Renal cortical epithelial cell (primary cell): Measurements from ENCODE around the gene POLR2A. TPM values are rescaled to one million over a fixed set of nuclear protein-coding genes. Genes with fewer than 3 reads are reported as not detected.
A peak's percentile ranks its signal among the peaks of the same experiment; 100 is the strongest.

Source experiments
- DNase-seq: peaks from one replicate; pipeline ENCODE4 v3.0.0-alpha.2; 2011; ENCODE audit warnings: low read depth
- total RNA-seq: library from RNA; depleted of rRNA; stranded (reverse); fragments of >200 nt; gene quantifications from 2 replicates; pipeline ENCODE4 v1.2.3, GENCODE V29; 2014

The POLR2A gene
- total RNA-seq, 1 donor from 2014 or later, result 169 TPM

DNA sequence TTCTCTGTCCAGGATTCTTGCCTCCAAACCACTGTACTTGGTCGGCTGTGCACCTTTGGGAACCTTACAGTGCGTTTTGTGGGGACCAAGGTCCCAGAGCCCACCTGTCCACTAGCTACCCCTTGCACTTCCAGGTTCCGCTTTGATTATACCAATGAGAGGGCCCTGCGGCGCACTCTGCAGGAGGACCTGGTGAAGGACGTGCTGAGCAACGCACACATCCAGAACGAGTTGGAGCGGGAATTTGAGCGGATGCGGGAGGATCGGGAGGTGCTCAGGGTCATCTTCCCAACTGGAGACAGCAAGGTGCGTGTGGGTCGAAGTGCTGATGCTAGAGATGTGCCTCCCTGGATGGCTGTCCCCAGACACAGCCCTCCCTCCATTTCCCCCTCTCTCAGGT, 18.8 kb downstream of the POLR2A start:
- DNase-seq, result no peak

DNA sequence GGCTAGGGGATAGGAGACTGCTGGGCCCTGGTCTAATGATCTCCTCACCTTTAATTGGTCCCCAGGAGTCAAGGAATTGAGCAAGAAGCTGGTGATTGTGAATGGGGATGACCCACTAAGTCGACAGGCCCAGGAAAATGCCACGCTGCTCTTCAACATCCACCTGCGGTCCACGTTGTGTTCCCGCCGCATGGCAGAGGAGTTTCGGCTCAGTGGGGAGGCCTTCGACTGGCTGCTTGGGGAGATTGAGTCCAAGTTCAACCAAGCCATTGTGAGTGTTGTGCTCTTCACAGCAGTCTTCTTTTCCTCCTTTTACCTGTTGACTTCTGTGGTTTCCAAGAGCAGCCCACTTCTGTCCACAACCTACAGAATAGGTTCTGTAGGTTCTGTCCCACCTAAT, 19.4 kb downstream of the POLR2A start:
- no peak for DNase-seq

DNA sequence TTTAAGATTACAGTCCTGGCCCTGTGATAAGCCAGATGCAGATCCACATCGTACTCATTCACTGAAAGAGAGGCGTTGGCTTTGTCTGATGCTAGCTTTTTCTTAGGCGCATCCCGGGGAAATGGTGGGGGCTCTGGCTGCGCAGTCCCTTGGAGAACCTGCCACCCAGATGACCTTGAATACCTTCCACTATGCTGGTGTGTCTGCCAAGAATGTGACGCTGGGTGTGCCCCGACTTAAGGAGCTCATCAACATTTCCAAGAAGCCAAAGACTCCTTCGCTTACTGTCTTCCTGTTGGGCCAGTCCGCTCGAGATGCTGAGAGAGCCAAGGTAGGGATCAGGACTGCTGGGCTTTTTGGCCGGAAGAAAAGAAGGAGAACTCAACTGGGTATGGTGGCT, 24.0 kb downstream of the POLR2A start:
- DNase-seq, result no peak

DNA sequence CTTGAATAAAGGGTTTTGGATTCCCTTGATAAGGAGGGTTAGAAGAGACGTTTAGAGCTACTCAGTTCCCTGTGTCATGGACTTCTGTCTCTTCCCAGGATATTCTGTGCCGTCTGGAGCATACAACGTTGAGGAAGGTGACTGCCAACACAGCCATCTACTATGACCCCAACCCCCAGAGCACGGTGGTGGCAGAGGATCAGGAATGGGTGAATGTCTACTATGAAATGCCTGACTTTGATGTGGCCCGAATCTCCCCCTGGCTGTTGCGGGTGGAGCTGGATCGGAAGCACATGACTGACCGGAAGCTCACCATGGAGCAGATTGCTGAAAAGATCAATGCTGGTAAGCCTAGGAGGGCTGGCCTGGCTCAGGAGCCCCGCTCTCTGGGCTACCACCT, 24.7 kb downstream of the POLR2A start:
- DNase-seq, result no peak

DNA sequence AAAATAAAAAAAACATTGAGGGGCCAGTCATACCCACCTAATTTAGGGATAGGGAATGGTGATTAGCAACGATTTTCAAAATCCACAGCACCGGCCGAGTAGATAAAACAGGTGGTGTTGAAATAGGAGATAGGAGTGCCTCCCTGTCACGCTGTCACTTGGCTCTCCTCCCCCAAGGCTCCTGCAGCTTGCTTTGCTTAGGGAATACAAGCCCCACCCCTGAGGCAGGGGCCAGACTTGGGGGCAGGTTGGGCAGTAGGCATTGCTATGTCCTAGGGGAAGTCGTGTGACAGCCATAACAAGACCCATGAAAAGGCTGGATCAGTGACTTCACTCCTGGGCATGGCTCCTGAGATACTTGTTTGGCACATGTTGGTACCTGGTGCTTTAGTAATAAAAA, 25.8 kb downstream of the POLR2A start:
- no peak for DNase-seq

DNA sequence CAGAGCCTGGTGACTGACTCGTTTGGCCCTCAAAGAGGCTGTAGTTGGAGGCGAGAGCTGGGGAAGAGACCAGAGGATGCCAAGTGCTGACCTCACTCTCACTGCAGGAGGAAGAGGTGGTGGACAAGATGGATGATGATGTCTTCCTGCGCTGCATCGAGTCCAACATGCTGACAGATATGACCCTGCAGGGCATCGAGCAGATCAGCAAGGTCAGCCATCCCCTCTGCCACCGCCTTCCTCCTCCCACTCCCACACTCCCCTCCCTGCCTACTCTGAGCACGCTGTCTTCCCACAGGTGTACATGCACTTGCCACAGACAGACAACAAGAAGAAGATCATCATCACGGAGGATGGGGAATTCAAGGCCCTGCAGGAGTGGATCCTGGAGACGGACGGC, 26.9 kb downstream of the POLR2A start:
- no peak for DNase-seq

DNA sequence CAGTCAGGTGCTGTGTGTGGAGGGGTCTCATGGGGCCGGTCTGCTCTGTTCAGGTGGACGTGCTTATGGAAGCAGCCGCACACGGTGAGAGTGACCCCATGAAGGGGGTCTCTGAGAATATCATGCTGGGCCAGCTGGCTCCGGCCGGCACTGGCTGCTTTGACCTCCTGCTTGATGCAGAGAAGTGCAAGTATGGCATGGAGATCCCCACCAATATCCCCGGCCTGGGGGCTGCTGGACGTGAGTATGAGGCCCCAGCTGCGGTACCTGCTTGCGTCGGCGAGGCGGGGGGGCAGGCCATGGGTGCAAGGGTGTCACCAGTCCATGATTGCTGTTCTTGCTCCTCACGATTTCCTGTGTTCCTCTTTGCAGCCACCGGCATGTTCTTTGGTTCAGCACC, 27.9 kb downstream of the POLR2A start:
- no peak for DNase-seq

DNA sequence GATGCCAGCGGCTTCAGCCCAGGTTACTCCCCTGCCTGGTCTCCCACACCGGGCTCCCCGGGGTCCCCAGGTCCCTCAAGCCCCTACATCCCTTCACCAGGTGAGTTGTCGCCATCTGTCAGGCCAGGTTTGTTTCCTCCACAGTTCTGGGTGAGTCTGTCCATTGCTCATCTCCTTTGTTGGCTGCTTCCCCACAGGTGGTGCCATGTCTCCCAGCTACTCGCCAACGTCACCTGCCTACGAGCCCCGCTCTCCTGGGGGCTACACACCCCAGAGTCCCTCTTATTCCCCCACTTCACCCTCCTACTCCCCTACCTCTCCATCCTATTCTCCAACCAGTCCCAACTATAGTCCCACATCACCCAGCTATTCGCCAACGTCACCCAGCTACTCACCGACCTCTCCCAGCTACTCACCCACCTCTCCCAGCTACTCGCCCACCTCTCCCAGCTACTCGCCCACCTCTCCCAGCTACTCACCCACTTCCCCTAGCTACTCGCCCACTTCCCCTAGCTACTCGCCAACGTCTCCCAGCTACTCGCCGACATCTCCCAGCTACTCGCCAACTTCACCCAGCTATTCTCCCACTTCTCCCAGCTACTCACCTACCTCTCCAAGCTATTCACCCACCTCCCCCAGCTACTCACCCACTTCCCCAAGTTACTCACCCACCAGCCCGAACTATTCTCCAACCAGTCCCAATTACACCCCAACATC, 28.8 kb downstream of the POLR2A start:
- DNase-seq, result no peak

DNA sequence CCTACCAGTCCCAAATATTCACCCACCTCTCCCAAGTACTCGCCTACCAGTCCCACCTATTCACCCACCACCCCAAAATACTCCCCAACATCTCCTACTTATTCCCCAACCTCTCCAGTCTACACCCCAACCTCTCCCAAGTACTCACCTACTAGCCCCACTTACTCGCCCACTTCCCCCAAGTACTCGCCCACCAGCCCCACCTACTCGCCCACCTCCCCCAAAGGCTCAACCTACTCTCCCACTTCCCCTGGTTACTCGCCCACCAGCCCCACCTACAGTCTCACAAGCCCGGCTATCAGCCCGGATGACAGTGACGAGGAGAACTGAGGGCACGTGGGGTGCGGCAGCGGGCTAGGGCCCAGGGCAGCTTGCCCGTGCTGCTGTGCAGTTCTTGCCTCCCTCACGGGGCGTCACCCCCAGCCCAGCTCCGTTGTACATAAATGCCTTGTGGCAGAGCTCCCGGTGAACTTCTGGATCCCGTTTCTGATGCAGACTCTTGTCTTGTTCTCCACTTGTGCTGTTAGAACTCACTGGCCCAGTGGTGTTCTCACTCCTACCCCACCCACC, 29.8 kb downstream of the POLR2A start:
- no peak for DNase-seq

DNA sequence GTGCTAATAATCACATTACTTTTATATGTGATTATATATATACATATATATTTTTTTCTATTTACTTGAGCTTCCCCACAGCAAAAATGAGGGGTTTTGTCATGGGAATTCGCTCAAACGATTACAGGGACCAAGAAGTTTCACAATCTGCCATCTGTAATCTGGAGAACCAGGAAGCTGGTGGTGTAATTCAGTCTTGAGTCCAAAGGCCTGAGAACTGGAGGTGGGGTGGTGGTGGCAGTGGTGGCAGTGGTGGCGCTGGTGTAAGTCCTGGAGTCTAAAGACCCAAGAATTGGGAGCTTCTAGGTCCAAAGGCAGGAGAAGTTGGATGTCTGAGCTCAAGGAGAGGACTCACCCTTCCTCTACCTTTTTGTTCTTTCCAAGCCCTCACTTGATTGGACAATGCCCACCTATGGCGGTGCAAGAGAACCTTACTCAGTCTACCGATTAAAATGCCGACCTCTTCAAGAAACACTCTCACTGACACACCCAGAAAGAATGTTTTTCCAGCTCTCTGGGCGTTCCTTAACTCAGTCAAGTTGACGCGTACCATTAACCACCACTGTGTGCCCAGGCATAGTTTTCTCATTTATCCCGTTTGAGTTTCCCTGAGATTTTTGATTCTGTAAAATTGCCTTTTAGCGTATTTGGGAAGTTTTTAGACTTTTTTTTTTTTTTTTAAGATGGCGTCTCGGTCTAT, 31.9 kb downstream of the POLR2A start:
- DNase-seq, result peak; percentile 64

DNA sequence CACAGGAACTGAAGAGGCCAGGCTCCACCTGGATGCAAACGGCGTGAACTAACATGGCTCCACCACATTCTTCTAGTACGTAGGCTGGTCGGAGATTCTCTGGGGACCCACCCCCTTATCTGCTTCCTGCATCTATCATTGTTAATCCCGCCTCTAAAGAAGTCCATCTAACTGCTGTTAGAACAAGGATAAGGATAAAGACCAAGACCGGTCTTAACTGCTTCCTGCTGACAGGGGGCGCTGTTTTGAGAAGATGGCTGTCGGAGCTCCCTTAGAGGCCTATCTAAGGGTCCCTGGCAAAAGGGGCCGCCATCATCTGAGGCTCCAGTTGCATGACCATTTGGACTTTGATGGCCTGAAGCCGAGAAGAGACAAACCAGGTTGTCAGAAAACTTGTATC, 38.9 kb downstream of the POLR2A start:
- no peak for DNase-seq

DNA sequence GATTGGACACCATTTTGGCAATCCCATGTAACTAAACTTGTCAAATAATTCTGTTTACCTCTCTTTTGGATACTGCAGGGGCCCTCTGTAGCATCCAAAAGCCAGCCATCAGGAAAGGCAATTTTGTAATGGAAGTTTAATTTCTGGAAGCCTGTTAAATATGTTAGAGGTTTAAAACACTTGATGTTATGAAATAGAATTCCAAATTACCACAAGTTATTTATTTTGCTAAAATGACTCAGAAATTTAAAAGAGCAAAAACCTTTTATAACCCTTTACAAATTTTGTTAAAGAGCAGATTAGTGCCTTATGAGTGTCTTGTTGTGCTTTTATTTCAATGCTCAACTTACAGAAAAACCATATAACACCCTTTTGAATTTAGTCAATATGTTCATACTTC, 44.7 kb downstream of the POLR2A start:
- no peak for DNase-seq

DNA sequence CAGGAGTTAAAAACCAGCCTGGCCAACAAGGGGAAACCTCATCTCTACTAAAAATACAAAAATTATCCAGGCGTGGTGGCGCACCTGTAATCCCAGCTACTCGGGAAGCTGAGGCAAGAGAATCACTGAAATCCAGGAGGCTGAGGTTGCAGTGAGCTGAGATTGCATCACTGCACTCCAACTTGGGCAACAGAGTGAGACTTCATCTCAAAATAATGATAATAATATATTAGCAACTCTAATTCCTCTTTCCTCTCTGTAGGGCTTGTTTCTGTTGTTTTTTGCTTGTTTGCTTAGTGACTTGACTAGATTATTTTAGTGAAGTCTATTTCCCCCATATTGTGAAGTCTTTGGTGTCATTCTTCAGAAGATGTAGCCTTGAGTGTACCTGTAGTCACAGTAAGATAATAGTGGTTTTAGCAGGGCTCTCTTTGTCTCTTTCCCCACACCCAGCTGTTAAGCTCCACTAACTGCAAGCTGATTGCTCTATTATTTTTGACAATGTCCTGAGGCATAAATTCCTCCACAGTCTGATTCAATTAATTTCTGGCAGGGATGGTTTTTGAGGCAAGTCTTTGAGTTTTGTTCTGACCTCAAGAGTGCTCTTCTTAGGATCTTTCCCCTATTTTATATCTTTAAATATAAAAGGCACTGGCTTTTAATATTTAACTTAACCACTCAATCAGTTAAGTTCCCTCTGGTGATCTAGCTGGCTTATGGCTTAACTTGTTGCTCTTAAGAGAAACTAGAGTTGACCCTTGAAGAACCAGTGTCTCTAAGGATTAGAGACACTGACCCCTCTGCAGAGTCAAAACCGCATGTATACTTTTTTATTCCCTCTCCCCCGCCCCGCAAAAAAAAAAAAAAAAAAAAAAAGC, 46.1 kb downstream of the POLR2A start:
- DNase-seq, result peak; percentile 60

DNA sequence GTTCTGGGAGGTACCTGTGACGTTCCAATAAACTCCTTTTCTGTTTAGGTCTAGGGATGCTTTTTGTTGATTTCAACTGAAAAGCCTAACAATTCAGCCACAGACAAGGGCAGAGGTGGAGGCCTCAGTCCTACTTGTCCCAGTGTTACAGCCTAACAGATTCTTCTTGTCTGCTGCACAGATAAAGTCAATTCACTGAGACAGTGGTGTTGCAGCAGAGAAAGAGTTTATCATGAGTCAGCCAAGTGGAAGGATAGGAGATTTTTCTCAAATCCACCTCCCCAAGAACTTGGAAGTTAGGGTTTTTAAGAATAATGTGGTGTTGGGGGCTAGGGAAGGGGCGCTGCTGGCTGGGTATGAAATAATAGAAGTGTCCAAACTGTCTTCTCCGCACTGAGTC, 53.9 kb downstream of the POLR2A start:
- DNase-seq, result no peak

DNA sequence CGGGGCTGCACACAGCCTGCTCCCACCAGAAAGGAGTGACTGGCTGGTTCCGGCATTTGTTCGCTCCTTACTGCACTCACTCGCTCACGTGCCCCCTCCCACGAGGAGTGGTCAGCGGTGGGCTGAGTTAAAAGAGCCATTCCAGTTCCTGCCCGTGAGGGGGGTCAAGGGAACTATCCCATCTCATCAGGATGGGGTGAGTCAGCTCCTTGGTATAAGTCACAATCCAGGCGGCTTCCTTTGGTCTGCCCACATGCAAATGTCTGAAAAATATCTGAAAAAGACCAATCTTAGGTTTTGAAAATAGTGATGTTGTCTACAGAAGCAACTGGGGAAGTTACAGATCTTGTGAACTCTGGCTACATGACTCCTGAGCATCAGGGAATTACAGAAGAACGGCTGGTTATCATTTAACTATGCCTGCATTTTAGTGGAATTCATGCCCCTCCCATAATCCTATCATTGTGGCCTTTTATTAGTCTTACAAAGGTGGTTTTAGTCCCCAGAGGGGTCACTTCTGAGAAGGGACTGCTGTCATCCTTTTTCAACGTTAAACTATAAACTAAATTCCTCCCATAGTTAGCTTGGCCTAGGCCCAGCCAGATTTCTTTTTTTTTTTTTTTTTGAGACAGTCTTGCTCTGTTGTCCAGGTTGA, 54.9 kb downstream of the POLR2A start:
- DNase-seq, result peak; percentile 78

DNA sequence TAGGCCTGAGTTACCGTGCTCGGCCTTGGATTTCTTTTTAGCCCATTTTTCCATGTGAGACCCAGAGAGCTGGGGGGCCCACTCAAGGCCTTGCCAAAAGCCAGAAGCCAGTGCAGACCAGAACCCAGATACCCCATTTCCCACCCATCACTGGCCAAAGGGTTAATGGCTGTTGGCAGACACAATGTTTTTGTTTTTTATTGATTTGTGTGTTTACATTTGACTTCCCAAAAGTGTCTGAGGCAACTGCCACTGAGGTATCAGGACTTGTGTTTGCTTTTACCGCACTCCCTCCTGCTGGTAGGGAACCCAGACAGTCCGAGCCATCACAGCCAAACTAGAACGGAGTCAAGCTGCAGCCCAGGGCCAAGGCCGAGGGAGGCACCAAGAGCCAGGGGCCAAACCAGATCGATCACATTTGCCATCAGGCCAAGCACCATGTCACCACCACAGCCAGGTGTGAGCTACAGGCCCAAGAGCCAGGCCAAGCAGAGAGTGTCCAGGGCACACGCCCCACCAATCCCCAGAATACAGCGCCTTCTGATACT, 57.0 kb downstream of the POLR2A start:
- no peak for DNase-seq

DNA sequence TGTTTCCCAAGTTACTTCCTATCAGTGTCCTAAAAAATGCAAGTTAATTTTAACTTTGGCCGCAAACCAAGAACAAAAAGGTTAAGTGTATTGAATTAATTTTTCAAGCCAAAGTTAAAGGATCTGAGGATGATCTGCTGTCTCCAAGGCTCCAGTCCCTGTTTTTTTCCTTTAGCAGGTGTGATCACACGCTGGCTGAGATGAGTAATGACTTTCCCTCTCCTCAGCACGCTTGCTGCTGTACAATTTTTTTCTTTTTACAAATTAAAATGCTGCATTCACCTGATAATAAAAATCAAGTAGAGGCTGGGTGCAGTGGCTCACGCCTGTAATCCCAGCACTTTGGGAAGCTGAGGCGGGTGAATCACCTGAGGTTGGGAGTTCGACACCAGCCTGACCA, 60.7 kb downstream of the POLR2A start:
- no peak for DNase-seq

DNA sequence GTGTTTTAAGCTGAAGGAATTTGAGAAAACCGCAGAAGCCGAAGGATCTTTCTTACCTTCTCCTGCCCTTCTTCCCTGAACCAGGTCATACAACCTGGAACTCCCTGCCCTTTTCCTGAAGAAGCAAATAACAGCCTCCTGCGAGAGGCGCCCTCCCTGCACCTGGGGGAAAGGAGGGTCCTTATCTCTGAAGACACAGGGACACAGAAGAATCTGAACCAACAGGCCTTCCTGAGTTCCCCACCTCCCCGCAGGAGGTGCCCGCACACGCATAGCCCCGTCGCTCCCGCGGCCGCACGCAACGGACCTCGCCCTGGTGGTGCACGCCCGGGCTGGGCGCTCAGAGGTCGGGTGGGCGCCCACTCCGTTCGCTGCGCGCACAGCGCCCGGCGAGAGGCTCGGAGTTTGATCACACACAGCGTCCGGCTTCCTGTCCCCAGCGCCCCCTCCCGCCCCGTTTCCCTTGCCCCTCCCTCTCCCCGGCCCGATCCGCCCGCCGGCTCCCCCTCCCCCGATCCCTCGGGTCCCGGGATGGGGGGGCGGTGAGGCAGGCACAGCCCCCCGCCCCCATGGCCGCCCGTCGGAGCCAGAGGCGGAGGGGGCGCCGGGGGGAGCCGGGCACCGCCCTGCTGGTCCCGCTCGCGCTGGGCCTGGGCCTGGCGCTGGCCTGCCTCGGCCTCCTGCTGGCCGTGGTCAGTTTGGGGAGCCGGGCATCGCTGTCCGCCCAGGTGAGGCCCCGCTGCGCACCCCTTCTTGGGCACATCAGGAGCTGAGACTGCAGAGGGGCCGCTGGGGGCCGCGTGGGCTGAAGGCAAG, 64.6 kb downstream of the POLR2A start, which contains the start of gene TNFSF12:
Gene TNFSF12 (plus strand): TSS at position 474 of the 816 bp plus-strand sequence. CDS start 96 bp downstream, at position 570.
- no peak for DNase-seq
